ENCODE data around the gene NKAIN2. TPM values are rescaled to one million over a fixed set of nuclear protein-coding genes. Genes with fewer than 3 reads are reported as not detected.

Gene NKAIN2
- total RNA-seq, 1 experiment from 2014 or later: 2.7 TPM

DNA sequence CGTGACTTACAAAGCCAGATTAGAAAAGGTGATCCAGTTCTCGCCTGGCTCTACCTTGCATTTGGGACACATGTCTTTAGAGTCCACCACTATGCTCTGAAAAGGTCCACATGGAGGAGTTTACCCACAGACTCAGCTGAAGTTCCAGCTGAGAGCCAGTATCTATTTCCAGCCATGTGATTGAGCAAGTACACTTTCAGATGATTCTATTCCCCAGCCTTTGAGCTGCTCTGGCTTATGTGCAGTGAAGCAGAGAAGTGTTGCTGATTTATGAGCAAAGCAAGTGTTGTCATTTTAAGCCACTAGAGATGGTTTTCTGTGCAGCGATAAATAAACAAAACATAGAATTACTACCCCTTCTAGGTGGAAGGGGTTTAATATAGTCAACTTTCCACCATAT, 637.8 kb downstream of the NKAIN2 start:
- ChIA-PET POLR2A (interaction anchor here (0.6 kb wide), 1 partner anchor 32 kb away, joined by 3 read pairs; no protein-coding TSS in a partner anchor), CTCF (no interaction called here)
- no TSS peak for BruUV-seq (replicated peaks)
- DNase-seq (ENCODE audit: unreplicated experiment): no peak
- no peak overlapping the region for H3K27ac Mint-ChIP-seq (ENCODE audit: low read depth, unreplicated experiment)
- H3K27me3 Mint-ChIP-seq (ENCODE audit: insufficient read depth, unreplicated experiment): no peaks in the 10 kb centered on the region
- TF ChIP-seq, protein P1, sequence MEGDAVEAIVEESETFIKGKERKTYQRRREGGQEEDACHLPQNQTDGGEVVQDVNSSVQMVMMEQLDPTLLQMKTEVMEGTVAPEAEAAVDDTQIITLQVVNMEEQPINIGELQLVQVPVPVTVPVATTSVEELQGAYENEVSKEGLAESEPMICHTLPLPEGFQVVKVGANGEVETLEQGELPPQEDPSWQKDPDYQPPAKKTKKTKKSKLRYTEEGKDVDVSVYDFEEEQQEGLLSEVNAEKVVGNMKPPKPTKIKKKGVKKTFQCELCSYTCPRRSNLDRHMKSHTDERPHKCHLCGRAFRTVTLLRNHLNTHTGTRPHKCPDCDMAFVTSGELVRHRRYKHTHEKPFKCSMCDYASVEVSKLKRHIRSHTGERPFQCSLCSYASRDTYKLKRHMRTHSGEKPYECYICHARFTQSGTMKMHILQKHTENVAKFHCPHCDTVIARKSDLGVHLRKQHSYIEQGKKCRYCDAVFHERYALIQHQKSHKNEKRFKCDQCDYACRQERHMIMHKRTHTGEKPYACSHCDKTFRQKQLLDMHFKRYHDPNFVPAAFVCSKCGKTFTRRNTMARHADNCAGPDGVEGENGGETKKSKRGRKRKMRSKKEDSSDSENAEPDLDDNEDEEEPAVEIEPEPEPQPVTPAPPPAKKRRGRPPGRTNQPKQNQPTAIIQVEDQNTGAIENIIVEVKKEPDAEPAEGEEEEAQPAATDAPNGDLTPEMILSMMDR (IDR thresholded peaks at IDR 0.05; ENCODE audit: unreplicated experiment): no peak
- intact Hi-C loops (cut with micrococcal nuclease): no loop called here
- peaks cover 11% of the 10 kb centered on the region for H3K4me1 Mint-ChIP-seq (ENCODE audit: insufficient read depth, unreplicated experiment)
- H3K36me3 Mint-ChIP-seq (ENCODE audit: insufficient read depth, unreplicated experiment): no peaks in the 10 kb centered on the region
- peaks cover 8% of the 10 kb centered on the region for H3K9me3 Mint-ChIP-seq (ENCODE audit: unreplicated experiment)
- no peak overlapping the region for H3K4me3 Mint-ChIP-seq (ENCODE audit: unreplicated experiment)

DNA sequence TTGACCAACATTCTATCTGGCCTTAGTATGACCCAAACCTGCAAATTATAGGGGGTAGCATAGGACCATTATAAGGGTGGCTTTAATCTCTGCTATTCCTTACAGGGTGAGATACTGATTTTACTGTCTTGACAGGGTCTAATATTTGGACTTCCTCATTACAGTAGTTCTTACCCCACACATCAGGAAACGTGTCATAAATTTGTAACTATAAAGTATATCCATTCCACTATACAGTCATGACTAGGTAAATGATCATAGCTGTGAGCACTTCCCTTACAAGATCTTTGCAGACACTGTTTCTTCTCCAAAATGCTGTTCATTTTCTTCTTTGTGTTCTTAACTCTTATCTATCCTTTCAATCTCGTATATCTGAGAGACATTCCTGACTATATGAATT, 639.9 kb downstream of the NKAIN2 start:
- CTCF ChIA-PET: interaction anchor here (0.5 kb wide), 1 partner anchor 711 kb away, joined by 3 read pairs; no protein-coding TSS in a partner anchor
- Mint-ChIP-seq H3K4me1 (ENCODE audit: insufficient read depth, unreplicated experiment) (no peaks in the 10 kb centered on the region), H3K36me3 (ENCODE audit: insufficient read depth, unreplicated experiment) (no peaks in the 10 kb centered on the region), H3K27ac (ENCODE audit: low read depth, unreplicated experiment) (no peak overlapping the region), H3K9me3 (ENCODE audit: unreplicated experiment) (peaks cover 7% of the 10 kb centered on the region), H3K27me3 (ENCODE audit: insufficient read depth, unreplicated experiment) (no peaks in the 10 kb centered on the region), H3K4me3 (ENCODE audit: unreplicated experiment) (no peak overlapping the region)
- POLR2A ChIA-PET: no interaction called here
- DNase-seq (ENCODE audit: unreplicated experiment): no peak
- intact Hi-C loops (cut with micrococcal nuclease): no loop called here
- BruUV-seq (replicated peaks): no TSS peak
- TF ChIP-seq, protein P1 (IDR thresholded peaks at IDR 0.05; ENCODE audit: unreplicated experiment): no peak

DNA sequence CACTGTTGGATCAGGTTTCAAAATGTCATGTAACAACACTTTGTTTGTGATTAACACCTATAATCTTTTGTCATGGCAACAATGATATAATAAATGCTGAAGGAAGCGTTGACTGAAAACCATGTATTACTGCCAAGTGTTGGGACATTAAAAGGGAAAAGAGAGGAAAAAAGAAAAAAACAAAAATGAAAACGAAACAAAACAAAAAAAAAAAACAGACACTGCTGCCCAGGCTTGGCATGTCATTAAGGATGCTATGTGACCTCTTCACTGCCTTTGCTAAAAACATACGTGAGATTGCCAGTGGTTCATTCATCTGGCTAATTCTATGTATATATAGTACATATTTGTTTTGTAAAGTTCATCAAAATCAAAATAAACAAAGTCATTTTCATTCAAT, 641.9 kb downstream of the NKAIN2 start:
- Mint-ChIP-seq H3K9me3 (ENCODE audit: unreplicated experiment) (no peaks in the 10 kb centered on the region), H3K36me3 (ENCODE audit: insufficient read depth, unreplicated experiment) (no peaks in the 10 kb centered on the region), H3K4me3 (ENCODE audit: unreplicated experiment) (no peak overlapping the region), H3K27me3 (ENCODE audit: insufficient read depth, unreplicated experiment) (no peaks in the 10 kb centered on the region), H3K4me1 (ENCODE audit: insufficient read depth, unreplicated experiment) (no peaks in the 10 kb centered on the region), H3K27ac (ENCODE audit: low read depth, unreplicated experiment) (no peak overlapping the region)
- ChIA-PET CTCF (no interaction called here), POLR2A (interaction anchor here (0.6 kb wide), 1 partner anchor 551 kb away, joined by 3 read pairs; no protein-coding TSS in a partner anchor)
- intact Hi-C loops (cut with micrococcal nuclease): no loop called here
- TF ChIP-seq, protein P1 (IDR thresholded peaks at IDR 0.05; ENCODE audit: unreplicated experiment): no peak
- no peak for DNase-seq (ENCODE audit: unreplicated experiment)
- no TSS peak for BruUV-seq (replicated peaks)

DNA sequence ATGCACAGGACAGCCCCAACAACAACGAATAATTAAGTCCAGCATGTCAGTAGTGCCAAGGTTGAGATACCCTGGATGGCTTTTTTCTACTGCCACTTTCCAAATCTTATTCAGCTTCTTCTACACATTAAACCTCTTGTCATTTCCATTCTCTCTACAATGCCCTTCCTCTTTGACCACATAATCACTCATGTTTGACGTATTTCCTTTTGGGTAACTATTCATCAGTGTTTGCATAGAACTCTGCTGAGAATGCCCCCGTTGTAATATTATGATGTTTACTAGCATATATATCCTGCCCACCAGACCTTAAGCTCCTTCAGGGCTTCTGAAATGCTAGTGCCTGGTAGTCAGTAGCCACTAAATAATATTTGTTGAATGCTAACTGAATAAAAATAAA, 643.3 kb downstream of the NKAIN2 start:
- no peaks in the 10 kb centered on the region for H3K36me3 Mint-ChIP-seq (ENCODE audit: insufficient read depth, unreplicated experiment)
- H3K9me3 Mint-ChIP-seq (ENCODE audit: unreplicated experiment): no peaks in the 10 kb centered on the region
- ChIA-PET POLR2A (interaction anchor here (1.4 kb wide), 1 partner anchor 12 kb away, joined by 3 read pairs; no protein-coding TSS in a partner anchor), CTCF (interaction anchor here (0.5 to 1.2 kb wide), 5 partner anchors 9 to 710 kb away, joined by 3 to 4 read pairs (median 3); no protein-coding TSS in a partner anchor)
- H3K4me3 Mint-ChIP-seq (ENCODE audit: unreplicated experiment): no peak overlapping the region
- no TSS peak for BruUV-seq (replicated peaks)
- intact Hi-C loops (cut with micrococcal nuclease): no loop called here
- H3K4me1 Mint-ChIP-seq (ENCODE audit: insufficient read depth, unreplicated experiment): no peaks in the 10 kb centered on the region
- TF ChIP-seq, protein P1 (IDR thresholded peaks at IDR 0.05; ENCODE audit: unreplicated experiment): no peak
- no peak for DNase-seq (ENCODE audit: unreplicated experiment)
- H3K27me3 Mint-ChIP-seq (ENCODE audit: insufficient read depth, unreplicated experiment): no peaks in the 10 kb centered on the region
- H3K27ac Mint-ChIP-seq (ENCODE audit: low read depth, unreplicated experiment): no peak overlapping the region
